Measurements from ENCODE around the gene HERPUD2.

DNA sequence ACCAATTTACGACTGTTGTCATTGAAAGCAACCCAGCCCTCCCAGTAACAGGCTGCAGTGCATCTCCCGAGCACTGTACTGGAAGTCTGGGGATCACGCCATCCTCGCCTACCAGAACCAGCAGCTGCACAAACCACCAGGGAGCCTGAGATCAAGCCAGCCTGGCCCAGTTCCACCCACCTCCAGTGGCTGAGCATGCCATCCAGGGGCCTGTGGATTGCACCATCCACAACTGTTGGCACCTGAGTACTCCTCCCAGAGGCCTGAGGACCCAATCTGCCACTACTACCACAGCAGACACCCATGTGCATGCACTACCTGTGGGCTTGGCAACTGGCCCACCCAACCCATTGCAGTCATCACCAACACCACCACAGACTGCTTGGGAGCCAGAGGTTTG, 44.2 kb downstream of the HERPUD2 start:
- TF ChIP-seq LEF1 (IDR thresholded peaks at IDR 0.05; ENCODE audit: borderline replicate concordance) (no peak), SUZ12 (IDR thresholded peaks at IDR 0.05) (no peak), NFRKB (IDR thresholded peaks at IDR 0.05) (no peak), BHLHE40 (IDR thresholded peaks at IDR 0.05; ENCODE audit: borderline replicate concordance) (no peak), FOXA1 (IDR thresholded peaks at IDR 0.05) (no peak), FOXK2 (IDR thresholded peaks at IDR 0.05) (no peak), FOXM1 (IDR thresholded peaks at IDR 0.05; ENCODE audit: borderline replicate concordance) (no peak), TARDBP (IDR thresholded peaks at IDR 0.05) (no peak), HDGF (IDR thresholded peaks at IDR 0.05; ENCODE audit: borderline replicate concordance) (no peak)

Measured in HEK293T (cell line).